EL (cell line): ENCODE measurements around the gene TOM1L2.
"Not testable (repeated sequence)": the region's sequence is repeated elsewhere in the genome, so short reads cannot be mapped to it uniquely, and the experiment has no call there.

Experiments used
- DNase-seq: peaks from one replicate; pipeline ENCODE4 v3.0.0-alpha.2; 2016

Gene TOM1L2

DNA sequence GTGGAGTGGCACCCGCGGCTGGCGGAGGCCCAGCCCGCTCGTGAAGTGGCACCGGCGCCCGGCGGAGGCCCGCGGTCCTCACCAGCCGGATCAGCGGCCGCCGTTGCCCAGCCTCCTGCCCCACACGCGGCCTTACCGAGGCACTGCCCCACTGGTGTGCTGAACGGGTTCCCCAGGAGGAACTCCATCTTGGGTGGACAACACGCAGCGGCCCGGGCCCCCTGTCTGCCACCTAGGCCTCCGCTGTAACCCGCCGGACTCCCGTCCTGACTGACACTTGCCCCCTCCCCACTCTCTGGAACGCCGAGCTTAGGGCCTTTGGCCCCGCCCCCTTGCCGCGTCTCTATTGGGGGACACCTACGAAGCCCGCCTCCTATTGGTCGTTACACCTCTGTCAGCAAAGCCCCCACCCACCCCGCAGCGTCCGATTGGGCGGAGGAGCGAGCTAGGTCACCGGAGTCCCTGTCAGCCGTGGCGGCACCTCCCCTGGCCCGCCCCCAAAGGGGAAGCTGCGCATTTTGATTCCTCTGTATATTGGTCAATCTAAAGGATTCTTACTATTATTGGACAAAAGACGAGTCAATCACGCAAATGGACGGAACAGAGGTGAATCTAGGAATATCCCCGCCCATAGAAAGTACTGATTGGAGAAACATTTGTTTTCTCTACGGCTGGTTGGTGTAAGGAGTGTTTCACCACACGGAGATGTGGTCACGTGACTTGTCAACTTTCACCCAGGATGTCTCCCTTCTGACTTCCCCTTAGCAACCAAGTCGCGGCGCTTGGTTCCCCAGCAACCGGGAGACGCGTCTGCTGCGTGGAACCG is at the start of gene TOM1L2, which contains the start of gene DRC3:
Gene TOM1L2, minus strand, starts transcription at position 275 of the 826 bp plus-strand sequence. Its CDS starts 87 bp downstream, at position 188.
Gene DRC3, plus strand, starts transcription at position 737 of the 826 bp plus-strand sequence. CDS start 4,737 bp downstream, outside the sequence.
- peak; percentile 100 for DNase-seq

DNA sequence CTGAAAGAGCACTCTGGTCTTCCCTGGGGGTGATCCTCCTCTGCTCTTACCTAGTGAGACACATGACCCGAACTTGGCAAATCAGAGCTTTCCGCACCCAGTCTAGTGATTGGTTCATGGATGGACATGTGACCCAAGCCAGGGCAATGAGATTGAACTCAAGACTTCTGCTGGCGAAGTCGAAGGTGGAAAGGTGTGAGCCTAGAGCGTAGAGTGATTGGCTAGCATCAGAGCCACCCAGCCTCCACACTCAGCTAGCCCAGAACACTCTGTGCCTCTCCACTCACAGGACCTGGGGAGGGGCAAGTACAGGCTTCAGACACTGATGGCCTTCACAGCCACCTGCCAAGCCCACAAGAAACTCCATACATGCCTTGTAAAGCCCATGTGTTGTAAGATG is 49.2 kb upstream of the TOM1L2 start:
- no peak for DNase-seq

DNA sequence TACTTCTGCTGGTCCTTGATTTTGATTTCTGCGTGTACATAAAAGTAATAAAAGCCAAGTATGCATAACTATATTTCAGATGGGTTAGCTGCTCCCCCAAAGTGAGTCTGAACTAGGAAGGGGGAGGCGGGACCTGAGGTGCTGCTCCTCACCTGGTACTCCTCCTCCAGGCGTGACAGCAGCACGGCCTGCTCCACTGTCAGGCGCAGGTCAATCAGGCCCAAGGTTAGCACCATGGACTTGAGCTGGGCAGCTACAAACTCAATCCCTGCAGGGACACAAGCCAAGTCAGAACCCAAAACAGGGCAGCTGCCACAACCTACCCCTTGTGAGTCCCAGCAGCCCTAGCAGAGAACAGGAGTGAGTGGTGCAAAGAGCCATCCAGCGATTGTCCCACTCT is 48.8 kb upstream of the TOM1L2 start:
- no peak for DNase-seq

DNA sequence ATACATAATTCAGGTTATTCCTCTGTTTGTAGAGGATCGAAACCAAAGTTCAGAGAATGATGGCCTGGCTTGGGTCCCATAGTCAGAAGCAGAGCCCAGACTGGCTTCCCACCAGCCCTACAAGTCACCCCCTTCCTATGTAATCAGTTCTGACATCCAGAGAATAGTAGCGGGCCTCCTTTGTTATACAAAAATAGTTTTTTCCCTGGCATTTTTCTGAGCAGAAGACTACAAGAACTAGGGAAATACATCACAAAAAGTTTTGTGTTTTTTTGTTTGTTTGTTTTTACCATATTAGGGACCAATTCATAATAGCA is 47.6 kb upstream of the TOM1L2 start:
- no peak for DNase-seq

DNA sequence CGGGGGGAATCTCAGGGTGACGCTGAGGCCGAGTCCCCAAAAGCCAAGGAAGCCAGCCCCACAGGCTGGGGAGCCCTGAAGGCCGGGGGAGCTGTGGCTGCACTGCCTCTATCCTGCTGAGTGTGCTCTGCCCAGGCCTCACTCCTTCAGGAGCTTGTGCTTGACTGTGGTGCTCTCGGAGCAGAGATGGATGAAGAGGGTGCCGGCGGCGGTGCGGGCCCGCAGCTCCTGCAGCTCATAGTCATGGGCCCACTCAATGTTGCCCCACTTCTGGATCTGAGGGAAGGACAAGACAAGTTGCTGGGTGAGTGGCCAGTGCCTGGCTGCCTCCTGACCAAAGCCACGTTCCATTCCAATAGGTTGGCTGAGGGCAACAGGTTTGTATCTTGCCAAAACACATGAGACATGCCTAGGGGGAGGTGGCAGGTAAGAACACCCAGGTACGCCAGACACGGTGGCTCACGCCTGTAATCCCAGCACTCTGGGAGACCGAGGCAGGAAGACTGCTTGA is 46.3 kb upstream of the TOM1L2 start:
- DNase-seq: no peak

DNA sequence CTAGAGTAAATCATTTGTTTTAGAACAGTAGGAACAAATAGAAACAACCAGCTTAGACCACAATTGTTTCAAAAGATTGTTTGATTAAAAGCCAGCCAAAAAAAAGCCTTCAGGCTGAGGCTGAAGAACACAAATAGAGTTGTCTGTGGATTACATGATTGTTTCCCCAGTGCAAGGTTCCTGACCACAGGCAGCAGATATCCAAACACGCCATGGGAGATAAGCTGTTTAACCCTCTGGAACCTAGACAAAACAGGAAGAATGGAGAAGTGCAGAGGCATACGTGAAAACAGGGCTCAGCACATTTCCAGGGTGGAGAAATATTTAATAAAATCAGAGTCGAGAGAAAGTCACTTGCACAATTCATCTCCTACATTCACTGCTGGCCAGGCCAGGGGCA is 45.8 kb upstream of the TOM1L2 start:
- DNase-seq: no peak

DNA sequence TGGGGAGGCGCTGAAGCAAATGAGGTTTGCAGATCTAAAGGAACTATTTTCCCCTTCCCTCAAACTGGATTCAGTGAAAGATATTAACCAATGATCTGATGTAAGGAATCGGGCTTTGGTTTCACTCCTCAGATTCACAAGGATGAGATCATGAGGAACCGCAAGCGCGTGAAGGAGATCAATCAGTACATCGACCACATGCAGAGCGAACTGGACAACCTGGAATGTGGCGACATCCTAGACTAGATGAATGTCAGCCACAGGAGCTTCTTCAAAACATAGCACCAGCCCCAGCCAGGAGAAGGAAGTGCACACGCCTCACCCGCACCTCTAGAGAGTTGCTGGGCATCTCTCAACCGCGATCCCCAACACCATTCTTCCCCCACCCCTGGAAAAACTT is 44.2 kb upstream of the TOM1L2 start:
- DNase-seq: no peak

DNA sequence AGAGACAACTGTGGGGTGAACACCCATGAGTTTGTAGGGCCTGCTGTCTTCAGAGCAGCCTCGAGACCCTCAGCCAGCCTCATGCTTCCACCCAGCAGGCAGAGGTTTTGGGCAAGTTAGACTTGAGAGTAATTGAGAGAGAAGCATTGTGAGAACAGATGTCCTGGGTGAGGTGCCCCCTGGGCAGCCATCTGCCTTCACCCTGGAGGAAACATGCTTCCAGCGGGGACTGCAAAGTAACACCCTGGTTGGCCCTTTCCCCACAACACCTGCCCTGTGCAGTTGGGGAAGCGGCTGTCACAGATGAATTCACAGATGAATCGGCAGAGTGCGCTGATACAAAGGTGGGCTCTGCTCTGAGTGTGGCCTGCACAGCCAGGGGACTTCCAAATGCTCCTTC is 43.4 kb upstream of the TOM1L2 start:
- DNase-seq: no peak

DNA sequence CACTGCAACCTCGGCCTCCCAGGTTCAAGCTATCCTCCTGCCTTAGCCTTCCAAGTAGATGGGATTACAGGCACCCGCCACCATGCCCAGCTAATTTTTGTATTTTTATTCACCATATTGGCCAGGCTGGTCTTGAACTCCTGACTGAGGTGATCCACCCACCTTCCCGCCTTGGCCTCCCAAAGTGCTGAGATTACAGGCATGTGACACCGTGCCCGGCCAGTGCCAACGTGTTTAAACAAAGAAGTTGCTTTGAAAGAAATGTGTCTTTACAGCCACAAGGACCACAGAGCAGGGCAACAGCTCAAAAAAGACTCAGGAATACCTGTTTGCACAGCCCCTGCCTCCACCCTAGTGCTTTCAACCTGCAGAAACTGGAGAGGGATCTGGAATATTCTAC is 41.8 kb upstream of the TOM1L2 start:
- no peak for DNase-seq

DNA sequence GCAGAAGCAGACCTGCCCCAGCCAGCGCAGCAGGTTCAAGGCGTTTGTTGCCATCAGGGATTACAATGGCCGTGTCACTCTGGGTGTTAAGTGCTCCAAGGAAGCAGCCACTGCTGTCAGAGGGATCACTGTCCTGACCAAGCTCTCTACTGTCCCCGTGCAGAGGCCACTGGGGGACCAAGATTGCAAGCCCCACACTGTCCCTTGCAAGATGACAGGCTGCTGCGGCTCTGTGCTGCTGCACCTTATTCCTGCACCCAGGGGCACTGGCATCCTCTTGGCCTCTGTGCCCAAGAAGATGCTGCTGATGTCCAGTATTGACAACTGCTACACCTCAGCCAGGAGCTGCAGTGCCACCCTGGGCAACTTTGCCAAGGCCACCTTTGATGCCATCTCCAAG is 39.1 kb upstream of the TOM1L2 start:
- DNase-seq: no peak

DNA sequence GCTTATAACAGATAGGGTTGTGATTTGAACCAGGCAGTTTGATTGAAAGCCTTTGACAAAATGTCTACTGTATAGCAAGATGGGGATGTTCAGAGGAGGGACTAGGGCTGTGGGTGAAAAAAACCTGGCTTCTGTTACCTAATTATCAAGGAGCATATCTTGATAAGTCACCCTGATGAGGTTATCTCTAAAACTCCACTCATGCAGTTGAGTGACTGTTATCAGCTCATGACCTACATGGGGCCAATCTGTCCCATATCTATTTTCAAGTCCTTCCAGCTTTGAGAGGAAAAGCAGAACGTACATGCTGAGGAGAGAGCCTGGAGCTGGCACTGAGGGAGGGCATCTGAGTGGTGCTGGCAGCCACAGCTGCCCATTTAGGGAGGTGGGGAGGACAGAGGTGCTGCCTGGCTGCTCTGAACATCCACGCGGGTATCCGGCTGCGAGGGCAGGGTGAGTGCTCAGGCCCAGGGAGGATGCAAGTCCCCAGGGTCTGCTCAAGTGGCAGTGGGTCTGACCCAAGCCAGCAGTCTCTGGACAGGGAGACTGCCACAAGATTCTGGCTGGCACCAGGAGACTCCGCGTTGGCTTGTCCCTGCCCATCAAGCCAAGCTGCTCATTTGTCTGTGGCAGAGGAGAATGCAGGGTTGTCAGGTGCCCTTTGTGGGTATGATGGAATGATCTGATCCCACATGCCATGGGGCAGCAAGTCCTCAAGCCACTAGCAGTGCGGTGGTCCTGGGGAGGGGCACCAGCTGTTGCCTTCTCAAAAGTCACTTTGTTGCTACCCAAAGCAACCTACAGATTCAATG is 37.6 kb upstream of the TOM1L2 start:
- DNase-seq: no peak

DNA sequence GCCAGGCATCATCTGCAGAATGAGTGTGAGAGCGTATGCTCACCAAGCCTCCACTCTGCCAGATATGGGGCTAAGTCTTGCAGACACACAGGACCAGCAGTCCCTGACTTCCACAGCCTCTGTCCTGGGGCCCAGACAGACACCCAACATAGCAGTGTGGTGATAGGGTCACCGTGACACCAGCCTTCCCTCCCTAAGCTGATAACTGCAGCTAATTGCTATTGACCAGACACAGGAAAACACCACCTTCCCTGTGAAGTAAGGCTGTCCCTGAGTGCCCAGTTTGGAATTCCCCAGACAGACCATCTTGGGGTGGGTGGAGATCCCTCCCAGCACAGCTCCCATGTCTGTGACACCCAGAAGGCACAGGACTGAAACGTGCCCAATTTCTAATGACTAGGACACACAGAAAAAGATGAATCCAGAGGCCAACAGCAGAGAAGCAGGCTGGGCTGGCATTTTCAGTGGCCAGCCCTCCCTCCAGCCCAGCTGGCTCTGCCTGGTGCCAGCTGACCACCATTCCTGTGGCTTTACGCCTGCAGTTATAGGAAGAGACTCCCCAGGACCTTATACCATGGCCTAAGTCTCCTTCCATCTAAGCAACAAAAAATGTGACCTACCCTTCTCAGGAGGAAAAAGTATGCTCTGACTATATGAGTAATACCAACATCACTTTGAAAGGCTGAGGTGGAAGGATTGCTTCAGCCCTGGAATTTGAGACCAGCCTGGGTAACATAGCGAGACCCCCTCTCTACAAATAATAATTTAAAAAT is 36.5 kb upstream of the TOM1L2 start:
- DNase-seq: peak; percentile 91

DNA sequence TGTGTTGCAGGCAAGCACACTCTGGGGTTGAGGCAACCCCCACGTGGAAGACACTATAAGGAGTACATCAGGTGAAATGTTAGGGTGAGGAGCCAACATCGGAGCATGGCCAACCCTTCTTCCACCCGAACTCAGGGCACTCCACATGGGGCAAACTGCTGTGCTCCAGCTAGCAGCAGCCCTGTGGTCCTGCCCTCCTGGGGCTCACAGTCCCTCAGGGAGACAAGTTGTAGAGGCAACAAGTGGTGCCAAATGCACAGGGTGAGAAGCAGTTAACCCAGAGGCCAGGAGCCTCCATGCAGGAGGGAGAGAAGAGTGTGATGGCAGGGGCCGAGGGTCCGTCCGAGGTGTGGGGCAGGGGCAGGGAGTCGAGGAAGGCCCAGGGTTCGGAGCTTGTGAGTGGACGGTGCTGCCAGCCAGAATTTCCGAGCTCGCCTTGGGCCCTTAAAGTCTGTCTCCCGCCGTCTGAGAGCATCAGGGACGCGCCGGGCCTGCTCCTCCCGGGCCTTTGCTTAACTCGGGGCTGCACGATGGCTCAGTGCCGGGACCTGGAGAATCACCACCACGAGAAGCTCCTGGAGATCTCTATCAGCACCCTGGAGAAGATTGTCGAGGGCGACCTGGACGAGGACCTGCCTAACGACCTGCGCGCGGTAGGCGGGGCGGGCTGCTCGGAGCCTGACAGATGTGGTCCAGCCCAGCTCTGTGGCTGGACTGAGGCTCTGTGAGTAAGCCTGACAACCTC is 34.5 kb upstream of the TOM1L2 start:
- DNase-seq: no peak

DNA sequence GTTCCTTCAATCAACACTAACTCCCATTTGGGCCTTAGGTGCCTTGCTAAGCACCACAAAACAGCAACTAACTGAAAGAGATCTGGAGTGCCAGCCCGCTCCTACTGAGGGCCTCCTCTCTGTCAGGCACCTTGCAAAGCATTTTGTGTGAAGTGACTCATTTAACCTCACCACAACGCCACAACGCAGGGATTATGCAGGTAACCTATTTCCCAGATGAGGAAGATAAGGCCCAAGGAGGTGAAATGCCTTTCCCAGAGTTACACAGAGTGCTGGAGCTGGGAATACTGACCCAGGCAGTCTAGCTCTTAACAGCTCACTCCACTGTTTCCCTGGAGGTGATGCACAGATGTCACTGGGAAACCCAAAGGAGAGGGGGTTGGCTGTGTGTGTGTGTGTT is 33.3 kb upstream of the TOM1L2 start:
- DNase-seq: no peak

DNA sequence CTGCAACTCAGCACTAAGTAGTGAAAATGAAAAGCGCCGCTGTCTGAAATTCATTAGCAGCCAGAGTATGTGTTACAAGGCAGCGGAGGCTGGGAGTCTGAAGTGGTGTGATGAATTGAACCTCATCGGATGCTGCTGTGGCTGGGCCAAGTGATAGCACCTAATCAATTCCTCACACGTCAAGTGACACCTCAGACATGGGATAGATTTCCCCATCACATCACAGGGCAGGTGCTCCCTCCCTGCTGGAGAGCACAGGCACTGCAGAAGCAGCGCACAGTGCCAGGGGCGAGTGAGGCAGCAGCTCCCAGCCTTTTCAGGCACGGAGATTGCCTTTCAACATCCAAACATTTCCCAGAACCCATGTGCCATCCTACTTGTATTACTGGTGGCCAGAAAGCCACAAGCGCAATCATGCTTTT is 32.7 kb upstream of the TOM1L2 start:
- DNase-seq: no peak

DNA sequence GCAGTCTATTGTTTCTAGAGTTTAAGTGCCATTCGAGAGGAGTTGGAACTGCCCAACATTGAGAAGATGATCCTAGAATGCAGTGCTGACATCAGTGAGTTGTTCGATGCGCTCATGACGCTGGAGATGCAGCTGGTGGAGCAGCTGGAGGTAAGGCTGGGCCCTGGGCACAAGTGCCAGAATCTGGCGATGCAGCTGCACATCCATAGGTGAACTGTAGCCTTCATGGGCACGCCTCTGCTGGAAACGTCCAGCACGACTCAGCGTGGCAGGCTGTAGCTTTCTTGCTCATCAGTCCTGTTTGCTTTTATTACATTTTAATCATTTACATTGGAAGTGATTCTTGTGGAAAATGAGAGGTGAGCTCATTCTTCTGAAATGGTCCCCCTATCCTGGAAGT is 32.1 kb upstream of the TOM1L2 start:
- no peak for DNase-seq

DNA sequence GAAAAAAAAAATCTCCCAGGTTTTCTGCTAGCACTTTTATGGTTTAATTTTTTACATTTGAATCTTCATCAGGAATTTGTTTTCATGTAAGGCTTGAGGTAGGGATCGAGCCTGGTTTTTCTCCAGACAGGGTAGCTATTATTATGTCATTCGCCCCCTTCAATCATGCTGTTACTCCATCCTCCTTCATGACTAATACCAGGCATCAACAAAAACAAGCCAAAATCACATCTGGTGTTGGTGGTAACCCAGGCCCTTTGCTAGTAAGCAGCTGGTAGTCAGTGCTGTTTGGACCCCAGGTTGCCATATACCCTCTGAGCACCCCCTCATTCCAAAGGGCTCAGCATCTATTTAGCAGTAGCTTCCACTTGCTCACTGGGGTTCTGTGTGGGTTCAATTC is 30.0 kb upstream of the TOM1L2 start:
- DNase-seq: no peak

DNA sequence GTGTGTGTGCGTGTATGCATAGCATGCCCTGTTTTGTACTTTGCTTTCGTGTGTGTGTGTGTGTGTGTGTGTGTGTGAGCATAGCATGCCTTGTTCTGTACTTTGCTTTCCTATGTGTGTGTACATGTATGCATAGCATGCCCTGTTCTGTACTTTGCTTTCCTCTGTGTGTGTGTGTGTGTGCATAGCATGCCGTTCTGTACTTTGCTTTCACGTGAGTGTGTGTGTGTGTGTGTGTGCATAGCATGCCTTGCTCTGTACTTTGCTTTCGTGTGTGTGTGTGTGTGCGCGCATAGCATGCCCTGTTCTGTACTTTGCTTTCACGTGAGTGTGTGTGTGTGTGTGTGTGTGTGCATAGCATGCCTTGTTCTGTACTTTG is 27.8 kb upstream of the TOM1L2 start:
- DNase-seq: no peak

DNA sequence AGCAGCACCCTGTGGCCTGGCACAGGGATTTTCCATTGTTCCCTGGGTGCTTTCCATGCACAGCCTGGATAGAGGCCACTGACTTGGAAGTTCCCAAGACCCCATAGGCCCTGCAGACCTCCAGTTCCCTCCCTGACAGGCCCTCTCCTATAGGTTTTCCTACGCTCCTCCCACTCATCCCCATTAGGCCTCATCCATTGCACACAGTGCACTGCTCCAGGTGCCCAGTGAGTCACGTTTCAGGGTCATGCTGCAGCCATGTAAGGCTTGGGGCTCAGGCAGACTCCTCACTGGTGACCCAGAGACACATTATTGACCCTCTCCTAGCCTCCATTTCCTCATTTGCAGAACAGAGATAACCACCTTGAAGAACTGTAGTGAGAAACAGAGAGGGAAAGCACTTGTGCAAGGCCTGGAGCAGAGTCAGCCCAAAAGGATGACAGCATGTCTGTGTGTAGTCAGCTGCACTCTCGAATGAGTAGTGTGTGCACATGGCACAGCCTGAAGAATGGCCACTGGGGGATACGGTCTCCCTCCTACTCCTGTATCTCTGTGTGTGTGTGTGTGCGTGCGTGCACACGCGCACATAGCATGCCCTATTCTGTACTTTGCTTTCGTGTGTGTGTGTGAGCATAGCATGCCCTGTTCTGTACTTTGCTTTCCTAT is 27.3 kb upstream of the TOM1L2 start:
- DNase-seq: no peak

DNA sequence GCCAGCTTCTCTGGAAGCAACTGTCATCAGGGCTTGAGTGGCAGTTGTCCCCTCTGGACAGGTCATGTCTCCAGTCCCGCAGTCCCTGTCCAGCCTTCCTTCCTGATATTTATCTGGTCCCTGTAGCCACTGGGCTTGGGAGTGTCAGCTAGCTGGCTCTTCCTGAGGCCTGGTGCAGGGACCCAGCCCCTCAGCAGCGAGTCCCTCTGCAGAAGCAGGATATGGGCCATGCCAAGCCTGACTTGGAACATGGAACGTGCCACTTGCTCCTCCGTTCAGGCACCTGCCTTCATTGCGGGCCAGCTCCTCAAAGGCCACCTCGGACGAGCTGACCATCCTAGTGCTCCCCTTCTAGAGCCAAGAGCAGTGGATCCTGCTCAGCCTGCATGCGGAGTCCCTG is 26.7 kb upstream of the TOM1L2 start:
- DNase-seq: no peak

DNA sequence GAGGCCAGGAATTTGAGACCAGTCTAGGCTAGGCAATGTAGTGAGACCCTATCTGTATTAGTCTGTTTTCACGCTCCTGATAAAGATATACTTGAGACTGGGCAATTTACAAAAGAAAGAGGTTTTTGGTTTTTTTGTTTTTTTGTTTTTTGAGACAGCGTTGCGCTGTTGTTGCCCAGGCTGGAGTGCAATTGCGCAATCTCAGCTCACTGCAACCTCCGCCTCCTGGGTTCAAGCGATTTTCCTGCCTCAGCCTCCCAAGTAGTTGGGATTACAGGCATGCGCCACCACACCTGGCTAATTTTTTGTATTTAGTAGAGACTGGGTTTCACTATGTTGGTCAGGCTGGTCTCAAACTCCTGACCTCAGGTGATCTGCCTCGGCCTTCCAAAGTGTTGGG is 23.7 kb upstream of the TOM1L2 start:
- DNase-seq: not testable (repeated sequence)
